Cardiac fibroblast (primary cell): ENCODE measurements around the gene MBD2.
"Not testable (repeated sequence)": the region's sequence is repeated elsewhere in the genome, so short reads cannot be mapped to it uniquely, and the experiment has no call there.

ENCODE experiments used
- DNase-seq, 2 donors: peaks; one replicate each; pipeline versions ENCODE4 v3.0.0 to v3.0.0-alpha.2; 2010; ENCODE audit warnings: low read depth in 2 of 2
- H3K4me3 ChIP-seq, 2 donors: replicated peaks in 1 of 2; 1 replicate in 1 of 2; 2 replicates in 1 of 2; pipeline ENCODE4 v1.5.1; 2011; ENCODE audit warnings: low read depth in 2 of 2, low read length in 2 of 2, mild to moderate bottlenecking in 2 of 2, moderate library complexity in 1 of 2
- CTCF ChIP-seq: IDR thresholded peaks from one replicate; pipeline ENCODE4 v1.5.1; 2011; ENCODE audit warnings: low read depth, mild to moderate bottlenecking, low read length, inconsistent platforms

MBD2 gene

GRCh38 chr18:54260396-54261072 lies 36.1 kb upstream of the MBD2 start:
- H3K4me3 ChIP-seq: no peak overlapping the region
- peak; percentile 52 to 73 for DNase-seq
- no peak for TF ChIP-seq CTCF

- H3K4me3 ChIP-seq: not testable (repeated sequence)
- DNase-seq: peak; percentile 30 to 37
Observed at GRCh38 chr18:54257818-54258217, 33.3 kb upstream of the MBD2 start.

GRCh38 chr18:54257015-54257414 lies 32.5 kb upstream of the MBD2 start:
- DNase-seq: peak; percentile 34 to 73
- TF ChIP-seq CTCF: no peak
- no peak overlapping the region for H3K4me3 ChIP-seq

GRCh38 chr18:54255141-54255540 lies 30.7 kb upstream of the MBD2 start:
- no peak overlapping the region for H3K4me3 ChIP-seq
- TF ChIP-seq CTCF: no peak
- no peak for DNase-seq

GRCh38 chr18:54254265-54254758 lies 29.8 kb upstream of the MBD2 start:
- peak; percentile 56 to 65 for DNase-seq
- H3K4me3 ChIP-seq: peak overlapping the region in 1 of 2 donors; percentile 8
- TF ChIP-seq CTCF: no peak

GRCh38 chr18:54251606-54252390 lies 27.3 kb upstream of the MBD2 start:
- no peak for TF ChIP-seq CTCF
- DNase-seq: no peak
- H3K4me3 ChIP-seq: no peak overlapping the region

- H3K4me3 ChIP-seq: no peak overlapping the region
- TF ChIP-seq CTCF: no peak
- DNase-seq: no peak
Observed at GRCh38 chr18:54250846-54251261, 26.4 kb upstream of the MBD2 start.
